Activated CD8-positive, alpha-beta memory T cell treated with anti-CD3 and anti-CD28 coated beads for 48 hours (primary cell): ENCODE results near the gene HOXA5.

ENCODE experiments used
- DNase-seq, 3 experiments: peaks; one replicate each; pipeline ENCODE4 v3.0.0-alpha.2; 2020; ENCODE audit warnings: low read depth in 2 of 3, low spot score in 2 of 3

Gene HOXA5

DNA sequence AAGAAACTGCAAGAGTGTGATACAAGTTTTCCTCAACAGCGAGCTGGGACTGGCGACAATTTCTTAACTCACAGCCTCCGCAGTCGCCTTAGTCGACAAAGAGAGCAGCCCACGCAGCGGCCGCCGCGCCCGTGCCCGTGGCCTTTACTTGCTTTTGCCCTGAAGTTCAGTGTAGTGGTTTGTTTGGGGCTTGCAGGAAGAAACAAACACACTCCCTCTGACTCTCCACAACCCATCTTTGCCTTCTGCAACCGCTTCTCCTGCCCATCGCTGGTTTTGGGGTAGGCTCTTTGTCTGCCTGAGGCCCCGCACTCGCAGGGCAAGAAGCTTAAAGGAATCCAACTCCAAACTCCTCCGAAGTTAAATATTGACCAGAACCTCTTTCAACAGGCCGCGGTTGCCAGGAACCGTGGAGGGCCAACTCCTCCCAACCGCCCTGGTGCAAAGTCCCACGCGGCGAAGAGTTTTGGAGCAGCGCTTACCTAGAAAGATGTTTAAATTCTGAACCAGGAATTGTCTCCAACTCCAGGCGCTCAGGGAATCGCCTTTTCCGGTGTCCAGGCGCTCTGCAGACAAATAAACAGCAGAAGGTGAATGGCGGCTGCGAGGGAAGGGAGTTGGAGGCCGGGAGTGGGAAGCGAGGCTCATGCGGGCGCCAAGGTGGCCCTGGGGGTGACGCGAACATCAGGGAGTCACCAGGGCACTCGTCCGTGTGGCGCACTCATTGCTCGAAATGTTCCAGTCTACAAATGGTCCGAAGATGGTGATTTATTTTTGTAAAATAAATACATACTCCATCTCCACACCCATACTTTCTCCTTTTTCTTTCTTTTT, 21.2 kb downstream of the HOXA5 start:
- no peak for DNase-seq

DNA sequence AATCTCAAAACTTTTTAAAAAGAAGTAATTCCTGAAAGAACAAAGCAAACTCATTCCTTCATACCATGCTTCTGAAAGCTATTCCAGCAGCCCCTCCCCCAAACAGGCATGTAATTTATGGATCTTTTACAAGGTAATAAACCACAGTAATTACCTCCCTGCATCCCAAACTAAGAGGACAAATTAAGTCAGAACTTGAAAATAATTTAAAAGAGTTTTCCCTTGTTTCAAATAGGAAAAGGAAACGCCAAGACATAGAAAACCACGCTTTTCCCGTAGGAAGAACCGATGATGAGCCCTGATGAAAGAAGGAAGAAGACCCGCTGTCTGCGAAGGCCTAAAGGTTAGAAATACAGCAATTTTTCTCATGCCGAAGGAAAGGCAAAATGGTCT, 21.8 kb downstream of the HOXA5 start:
- no peak for DNase-seq

DNA sequence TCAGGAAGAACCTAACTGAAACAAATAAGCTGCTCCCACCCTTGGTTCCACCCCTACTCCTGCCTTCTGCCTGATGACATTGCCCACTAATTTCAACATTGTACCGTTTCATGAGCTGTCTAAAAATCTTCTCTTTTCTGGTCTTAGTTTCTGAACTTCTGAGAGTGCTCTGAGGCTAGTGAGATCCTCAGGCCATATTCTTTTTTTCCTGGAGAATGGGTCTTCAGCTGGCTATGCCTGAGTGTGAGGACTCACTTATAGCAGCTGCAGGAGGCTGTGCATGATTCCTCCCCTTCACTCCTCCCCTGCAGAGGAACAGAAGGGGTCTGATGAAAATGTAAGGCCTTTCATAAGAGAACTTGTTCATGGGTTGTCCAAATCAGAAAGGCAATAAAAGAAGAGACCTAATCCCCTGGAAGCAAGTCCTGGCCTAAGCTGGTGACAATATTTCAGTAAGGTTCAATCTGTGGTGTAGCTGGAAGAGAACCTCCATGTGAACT, 24.0 kb downstream of the HOXA5 start:
- no peak for DNase-seq

DNA sequence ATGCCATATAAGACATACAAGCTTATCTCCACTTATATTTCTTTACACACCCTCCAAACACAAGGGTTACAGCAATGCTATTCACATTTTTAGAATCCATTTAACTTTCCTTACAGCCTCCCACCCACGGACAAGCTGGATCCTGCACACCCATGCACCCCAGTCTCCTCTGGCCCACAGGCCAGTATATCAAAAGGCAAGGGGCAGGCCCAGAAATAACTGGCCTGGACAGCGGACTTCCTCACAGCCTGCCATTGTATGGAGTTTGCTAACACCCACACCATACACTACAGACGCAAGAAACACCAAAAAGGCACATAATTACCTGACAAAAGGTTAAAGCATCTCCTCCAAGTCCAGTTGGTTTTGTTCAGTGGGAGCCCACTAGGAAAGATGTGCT, 24.9 kb downstream of the HOXA5 start:
- DNase-seq = no peak

DNA sequence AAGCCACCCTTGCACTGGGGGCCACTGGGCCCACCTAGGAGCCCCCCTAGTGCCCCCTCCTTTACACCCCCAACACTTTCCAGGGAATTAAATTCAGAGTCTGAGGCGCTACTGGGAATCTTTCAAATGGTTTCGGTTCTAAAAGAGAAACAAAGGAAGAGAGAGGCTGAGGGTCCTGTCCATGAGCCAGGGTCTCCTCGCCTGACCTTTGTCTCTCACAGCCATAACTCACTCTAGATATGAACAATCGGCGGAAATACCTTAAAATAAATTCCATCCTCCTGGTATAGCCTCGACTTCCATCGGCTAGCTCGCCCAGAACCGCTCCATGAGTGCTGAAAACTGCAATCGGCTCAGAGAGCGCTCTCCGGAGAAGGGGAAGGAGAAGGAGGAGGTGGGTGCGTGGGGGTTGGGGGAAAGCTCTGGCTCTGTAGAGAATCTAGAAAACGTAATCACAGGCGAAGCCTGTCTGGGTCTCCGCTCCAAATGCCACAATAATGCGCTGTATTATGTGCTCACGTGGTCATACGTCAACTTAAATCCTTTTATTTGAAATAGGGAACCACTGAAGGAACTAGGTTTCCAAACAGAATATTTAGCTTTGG, 25.5 kb downstream of the HOXA5 start:
- DNase-seq = no peak

DNA sequence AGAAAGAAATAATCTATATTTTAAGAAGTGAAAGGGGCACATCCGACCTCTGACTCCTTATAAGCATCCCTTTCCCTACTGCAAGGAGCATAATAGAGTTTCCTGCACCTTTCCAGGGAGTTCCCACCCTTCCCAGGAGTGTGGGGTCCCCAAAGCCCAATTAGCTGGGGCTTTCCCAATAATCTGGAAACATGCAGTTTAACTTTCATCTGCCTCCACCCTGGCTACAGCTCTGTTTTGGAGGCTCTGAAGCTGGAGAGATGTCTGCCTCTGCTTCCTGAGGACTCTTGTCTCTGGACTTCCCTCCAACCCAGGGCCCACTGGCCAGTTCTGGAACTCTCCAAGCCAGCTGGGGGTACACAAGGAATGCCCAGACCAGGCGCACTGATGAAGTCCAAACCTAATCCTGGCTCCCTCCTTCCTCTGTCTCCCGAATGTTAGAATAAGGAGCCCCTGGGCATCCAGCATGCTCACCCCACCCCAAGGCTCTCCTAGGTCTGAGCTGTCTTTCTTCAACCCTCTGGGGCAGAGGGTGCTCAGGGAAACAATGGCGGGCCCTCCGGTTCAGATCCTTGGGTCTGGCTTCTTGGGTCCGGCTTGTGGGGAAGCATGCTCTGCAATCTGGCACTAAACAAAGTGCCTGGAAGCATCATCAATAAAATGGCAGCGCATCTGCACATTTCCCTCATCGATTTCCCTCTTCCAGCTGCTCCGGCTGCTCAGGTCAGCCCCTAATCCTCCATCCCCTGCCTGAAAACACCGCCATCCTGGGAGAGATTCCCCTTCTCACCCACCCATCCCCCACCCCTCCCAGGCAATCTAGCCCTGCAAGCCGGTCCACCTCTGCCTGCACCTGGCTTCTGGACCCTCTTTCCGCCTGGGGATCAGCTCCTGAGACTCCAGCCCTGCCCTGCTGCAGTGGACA, 26.3 kb downstream of the HOXA5 start:
- DNase-seq = no peak

DNA sequence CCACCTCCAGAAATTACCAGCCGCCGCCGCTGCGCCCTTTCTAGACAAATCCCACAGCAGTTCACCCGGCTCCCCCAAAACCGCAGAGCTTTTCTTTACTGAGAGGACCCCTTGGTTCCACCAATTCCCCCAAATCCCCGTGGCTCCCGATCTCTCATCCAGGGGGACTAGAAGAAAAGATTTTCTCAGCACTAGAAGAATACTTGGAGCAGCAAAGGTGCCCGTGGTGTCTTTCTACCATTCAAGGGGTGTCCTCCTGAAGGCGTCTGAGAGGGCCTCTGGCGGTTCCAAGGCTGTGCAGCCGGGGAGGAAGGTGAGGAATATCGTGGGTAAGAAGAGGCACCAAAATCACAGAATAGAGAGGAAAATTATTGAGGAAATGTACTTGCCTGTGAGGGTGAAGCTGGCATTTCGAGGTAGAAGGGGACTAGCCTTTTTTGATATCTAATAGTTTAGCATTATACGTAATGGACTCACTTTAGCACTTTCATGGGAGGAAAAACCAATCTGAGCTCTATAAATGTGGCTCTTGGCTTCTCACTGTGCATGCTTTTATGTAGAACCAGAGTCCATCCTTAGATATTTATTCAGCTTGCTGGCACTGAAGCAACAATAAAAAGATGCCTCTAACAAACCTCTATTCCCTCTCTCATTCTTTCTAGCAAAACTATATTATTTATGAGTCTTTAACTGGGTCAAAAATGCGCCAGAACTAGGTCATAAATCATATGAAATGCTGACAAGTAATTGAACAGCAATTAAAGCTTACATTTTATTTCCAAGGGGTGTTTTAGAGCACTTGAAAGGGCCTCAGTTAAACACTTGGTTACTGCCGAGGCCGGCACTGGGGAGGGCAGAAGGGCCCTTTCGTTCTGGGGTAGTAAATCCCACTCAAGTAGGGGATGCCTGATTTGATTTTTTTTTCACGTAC, 27.2 kb downstream of the HOXA5 start:
- no peak for DNase-seq

DNA sequence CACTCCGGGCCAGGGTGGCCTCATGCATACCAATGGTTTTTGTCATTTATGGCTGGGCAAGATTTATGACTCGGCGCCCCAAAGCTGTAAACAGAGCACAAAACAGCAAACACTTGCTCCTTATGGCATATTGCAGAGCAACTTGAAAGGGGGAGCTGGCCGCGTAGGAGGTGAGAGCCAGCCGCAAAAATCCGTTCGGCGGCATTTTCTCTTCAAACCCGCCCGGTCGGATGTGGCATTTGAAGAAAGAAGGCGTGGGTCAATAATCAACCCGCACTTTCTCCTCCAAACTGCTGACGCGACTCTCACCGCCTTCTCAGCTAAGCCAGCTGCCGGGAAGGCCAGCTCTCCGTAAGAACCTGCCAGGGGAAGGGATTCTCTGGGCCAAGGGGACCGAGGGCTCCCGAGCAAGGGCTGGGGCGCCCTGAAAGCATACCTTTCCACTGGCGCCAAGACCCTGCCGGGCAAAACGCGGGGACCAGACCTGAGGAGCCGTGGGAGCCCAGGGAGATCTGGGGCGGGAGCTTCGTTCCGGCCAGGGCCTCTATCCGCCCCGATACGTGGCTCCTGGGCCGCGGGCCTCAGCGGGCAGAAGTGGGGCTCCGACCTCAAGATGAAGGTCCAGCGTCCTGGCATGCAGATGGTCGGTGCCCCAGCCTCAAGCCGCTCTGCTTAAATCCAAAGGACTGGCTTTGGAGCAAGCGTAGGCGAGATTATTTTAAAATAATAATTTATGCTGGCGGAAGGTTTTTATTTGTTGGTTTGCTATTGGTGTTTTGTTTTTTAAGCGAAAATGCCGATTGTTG, 28.1 kb downstream of the HOXA5 start:
- no peak for DNase-seq

DNA sequence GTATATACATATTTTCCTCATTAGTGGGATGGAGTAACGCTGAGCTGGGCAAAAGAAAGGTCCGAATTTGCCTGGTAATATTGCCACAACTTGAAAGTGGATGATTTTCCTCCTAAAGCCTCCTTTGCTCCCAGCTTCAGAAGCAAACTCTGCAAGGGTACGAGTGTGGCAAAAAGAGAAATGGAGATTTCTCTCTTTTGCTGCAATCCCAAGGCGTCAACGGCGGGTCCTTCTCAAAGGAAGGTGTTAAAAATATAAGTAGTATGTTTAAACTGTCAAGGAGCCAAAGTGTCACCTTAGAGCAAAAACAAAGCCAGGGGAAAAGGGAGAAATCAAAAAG, 28.6 kb downstream of the HOXA5 start:
- DNase-seq = no peak

DNA sequence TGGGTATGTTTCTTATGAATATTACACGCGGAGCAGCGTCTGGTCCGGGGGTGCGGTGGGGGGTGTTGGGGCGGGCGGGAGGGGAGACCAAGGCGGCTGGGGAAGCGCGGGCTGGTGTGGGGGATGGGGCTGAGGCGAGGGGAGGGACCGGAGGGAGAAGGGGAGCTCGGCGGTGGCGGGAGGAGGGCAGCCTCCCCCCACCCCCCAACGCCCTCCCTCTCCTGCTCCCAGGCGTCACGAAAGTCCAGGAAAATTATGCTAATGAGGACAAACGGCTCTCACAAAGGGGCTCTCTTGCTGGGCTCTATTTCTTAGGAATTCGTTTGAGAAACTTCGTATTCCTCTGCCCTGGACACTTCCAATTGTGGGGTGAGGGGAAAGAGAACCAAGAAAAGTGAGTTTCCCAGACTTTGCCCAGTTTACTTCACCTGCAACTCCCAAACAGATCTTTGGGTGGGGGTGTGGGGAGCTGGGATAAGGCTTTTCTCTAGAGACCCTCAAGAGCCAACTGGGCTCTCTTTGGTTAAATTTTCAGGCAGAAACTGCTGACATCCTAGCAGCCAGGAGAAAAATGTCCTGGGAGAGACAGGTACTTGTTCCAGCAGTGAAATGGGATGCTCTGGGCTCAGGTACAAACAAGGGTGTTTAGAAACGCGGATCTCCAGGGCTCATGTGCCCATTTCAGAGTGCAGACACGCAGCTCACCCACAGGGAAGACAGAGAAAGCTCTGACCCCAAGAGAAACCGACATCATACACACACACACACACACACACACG, 29.3 kb downstream of the HOXA5 start:
- DNase-seq = no peak

DNA sequence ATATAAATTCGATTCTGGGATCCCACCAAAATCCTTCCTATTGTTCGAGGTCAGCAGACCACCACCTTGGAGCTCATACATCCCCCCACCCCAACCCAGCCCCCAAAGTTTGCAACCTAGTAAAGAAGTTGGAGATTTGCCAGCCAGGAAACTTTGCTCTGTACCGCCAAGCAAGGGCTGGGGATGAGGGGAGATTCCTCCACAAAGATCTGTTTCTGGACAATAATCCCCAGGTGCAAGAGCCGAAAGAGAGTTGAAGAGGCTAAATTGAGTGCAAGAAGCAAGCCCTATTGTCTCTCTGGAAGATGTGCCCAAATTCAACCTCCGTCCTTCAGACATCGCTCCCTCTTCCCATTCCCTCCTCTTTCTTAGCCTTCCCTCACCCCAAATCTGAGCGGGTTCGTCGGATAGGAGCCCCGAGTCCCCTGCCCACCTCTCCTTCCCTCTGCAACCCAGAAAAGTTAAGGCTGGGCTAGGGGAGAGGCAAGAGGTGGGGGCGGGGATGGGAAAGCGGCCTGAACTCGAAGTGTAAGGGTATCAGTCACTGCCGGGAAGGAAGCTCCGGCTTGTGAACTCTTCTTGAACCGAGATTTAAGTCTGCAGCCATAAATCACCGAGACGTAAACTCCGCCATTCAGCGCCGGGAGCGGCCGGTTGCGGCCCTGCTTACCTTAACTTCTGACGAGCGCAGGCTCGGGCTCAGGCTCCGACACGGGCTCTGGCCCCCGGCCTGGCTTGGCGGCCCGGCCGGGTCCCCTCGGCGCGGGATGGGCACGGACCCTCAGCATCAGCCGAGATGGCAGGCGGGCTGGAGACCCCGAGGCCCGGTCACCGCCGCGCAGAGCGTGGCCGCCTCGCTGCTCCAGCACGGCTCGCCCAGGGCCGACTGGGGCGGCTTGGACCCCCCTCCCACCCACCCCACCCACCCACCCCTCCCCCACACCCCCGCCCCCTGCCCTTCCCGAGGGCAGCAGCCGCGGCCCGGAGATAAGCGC, 30.2 kb downstream of the HOXA5 start:
- DNase-seq = no peak

DNA sequence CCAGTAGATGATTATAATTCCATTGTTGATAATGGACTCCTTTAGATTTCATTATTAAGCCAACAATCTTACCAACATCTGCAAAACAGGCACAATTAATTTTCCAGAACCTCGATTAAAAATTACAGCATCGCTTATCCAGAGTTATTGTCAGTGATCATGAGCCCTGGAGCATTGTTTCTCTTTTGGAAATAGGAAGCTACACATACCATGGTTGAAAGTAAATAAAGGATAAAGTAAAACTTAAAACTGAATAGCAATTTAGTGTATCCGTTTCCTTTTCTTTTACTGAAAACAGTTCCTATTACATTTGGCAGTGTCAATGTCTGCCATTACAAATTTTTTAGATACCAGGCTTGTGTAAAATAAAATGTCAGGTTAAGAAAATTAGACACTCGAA, 31.1 kb downstream of the HOXA5 start:
- no peak for DNase-seq

DNA sequence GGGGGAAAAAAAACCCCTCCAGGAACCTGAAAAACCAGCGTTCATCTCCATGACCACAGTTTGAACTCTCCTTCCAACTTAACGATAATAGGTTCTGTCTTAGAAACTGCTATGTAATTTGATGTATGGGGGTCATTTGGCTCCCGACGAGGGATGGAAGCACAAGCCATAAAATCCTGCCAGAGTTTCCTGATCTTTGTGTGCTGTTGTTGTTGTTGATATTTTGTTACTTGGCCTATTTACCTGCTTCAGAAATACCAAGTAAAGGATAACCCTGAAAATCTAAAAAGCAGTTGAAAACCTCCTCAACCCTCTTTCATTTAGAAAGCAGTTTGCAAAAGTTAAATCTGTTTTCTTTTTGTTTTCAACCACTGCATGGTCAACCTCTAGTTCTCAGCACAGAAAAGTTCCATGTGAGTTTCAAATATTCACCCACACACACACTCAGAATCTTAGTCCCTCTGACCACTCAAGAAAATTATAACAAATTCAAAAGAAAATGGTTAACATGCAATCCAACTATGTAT, 31.7 kb downstream of the HOXA5 start:
- no peak for DNase-seq

DNA sequence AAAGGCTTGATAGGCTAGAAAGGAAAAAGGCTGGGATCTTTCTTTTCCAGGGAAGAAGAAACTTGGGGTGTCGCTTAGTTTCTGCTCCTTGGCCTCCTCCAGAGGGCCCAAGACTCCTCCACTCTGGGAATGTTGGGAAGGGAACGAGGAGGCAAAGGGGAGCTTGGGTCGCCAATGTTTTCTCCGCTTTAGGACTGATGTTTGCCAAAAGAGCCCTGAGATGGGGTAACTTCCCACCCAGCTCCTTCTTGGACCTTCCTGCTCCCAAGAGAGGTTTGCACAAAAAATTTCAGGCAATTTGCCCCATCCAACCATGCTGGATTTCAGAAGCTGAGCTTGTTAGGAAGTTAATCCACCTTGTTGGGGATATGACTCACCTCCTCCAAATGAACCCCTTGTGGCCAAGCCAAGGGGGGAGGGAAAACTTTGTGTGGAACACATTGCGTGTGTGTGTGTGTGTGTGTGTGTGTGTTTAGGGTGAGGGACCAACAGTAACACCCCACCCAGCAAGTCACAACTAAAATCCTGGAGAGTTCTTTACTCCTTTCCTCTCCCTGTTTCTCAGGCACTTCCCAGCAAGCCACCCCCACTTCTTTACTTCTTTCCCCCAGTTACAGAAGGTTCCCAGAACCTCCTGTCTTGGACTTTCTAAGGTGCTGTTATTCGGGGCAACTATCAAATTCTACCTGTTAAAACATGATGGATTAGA, 32.3 kb downstream of the HOXA5 start:
- DNase-seq = no peak

DNA sequence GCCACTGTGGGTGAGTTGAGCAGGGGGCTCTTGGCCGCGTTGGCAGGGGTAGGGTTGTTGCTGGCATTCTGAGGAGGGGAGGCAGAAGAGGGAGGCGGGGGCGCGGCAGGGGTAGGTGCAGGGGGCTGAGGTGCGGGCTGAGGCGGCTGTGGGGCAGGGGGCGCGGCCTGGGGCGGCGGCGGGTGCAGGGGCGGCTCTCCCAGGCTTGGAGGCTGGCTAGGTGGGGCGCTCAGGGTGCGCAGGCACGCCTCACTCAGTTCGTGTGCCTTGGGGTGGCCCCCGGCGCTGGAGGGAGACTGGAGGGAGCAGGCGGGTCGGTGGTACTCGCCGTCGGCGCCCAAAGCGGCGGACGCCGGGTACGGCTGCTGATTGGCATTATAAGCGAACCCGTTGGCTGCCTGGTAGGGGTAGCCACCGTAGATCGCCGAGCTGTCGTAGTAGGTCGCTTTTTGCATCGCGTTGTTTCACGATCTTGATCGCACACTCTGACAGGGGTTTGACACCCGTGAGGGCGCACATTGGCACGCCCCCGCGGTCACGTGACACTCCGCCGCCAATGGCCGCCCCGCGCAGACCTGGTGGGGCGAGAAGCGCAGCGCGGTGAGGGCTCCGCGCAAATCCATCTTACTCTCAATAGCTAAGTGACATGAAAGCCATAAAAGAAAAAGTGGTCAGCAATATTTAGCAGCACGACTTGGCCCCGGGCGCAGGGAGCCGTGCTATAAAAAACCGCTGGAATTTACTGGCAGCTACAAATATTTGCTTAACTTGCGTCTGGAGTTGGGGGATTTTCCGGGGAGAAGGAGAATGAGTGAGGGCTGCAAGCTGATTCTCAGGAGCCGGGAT, 33.1 kb downstream of the HOXA5 start:
- no peak for DNase-seq
